ENCODE measurements around the gene SFXN2.
A peak's percentile ranks its signal among the peaks of the same experiment; 100 is the strongest.
"Not testable (repeated sequence)": the region's sequence is repeated elsewhere in the genome, so short reads cannot be mapped to it uniquely, and the experiment has no call there.

SFXN2 gene

DNA sequence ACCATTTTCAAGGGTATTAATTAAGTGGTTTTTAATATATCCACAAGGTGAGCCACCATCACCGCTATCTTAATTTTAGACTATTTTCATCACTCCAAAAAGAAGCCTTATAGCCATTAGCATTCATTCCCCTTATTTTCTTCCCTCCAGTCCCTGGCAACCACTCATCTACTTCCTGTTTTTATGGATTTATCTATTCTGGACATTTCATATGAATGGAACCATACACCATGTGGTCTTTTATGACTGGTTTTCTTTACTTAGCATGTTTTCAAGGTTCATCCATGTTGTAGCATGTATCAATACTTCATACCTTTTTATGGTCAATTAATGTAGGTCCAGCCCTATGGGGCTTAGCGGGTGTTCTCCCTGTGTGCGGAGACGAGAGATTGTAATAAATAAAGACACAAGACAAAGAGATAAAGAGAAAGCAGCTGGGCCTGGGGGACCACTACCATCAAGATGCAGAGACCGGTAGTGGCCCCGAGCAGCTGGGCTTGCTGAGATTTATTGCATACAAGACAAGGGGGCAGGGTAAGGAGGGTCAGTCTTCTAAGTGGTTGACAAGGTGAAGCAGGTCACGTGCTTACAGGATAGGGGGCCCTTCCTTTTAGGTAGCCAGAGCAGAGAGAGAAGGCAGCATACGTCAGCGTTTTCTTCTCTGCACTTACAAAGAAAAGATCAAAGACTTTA is 44.0 kb downstream of the SFXN2 start:
- no peak for DNase-seq

GRCh38 chr10:102758933-102759262 is 44.5 kb downstream of the SFXN2 start:
- DNase-seq = not testable (repeated sequence)

DNA sequence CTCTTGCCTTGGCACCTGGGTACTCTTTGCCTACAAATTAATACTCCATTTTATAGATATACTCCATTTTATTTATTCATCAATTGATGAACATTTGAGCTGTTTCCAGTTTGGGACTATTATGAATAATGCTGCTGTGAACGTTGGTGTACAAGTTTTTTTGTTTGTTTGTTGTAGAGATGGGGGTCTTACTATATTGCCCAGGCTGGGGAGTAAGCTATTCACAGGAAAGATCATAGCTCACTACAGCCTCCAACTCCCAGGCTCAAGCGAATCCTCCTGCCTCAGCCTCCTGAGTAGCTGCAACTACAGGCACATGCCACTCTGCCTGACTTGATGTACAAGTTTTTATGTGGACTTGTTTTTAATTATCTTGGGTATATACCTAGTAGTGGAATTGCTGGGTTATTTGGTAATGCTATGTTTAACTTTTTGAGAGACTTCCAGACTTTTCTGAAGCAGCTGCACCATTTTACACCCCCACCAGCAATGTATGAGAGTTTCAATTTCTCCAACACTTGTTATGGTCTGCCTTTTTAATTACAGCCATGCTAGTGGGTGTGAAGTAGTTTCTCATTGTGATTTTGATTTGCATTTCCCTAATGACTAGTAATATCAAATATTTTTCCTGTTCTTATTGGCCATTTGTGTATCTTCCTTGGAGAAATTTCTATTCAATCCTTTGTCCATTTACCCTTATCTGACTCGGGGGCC is 45.2 kb downstream of the SFXN2 start:
- DNase-seq = no peak

DNA sequence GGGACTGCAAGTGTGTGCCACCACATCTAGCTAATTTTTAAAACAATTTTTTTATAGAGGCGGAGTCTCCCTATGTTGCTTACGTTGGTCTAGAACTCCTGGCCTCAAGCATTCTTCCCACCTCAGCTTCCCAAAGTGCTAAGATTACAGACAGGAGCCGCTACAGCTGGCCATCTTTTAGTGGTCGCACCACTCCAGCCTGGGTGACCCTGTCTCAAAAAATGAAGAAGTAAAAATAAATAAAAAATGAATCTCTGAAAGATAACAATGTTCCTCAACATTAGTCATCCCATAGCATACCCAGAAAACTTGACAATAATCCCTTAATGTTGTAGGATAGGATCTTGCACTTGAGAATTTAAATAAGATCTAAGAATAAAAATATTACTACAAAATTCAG is 47.5 kb downstream of the SFXN2 start:
- no peak for DNase-seq

- DNase-seq = no peak
Measured at GRCh38 chr10:102762401-102763015, 48.1 kb downstream of the SFXN2 start.

DNA sequence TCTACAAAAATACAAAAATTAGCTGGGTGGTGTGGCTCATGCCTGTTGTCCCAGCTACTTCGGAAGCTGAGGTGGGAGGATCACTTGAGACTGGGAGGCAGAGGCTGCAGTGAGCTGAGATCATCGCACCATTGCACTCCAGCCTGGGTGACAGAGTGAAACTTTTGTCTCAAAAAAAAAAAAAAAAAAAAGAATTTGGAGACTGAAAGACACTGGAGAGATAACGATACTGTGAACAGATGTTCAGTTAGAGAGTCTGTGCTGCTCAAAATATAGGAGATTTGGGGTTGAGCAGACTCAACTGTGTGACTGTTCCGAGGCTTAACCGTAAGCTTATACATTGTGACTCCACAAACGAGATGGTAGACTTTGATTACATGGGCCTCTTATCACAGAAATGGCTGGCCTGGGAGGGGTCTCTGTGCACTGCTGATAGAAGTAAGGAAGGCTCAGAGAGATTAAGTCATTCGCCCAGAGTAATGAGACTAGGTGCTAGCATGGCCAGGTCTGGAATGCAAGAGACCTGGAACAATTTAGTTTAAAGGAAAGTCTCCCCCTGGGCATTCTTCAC is 48.7 kb downstream of the SFXN2 start:
- peak; percentile 97 for DNase-seq

DNA sequence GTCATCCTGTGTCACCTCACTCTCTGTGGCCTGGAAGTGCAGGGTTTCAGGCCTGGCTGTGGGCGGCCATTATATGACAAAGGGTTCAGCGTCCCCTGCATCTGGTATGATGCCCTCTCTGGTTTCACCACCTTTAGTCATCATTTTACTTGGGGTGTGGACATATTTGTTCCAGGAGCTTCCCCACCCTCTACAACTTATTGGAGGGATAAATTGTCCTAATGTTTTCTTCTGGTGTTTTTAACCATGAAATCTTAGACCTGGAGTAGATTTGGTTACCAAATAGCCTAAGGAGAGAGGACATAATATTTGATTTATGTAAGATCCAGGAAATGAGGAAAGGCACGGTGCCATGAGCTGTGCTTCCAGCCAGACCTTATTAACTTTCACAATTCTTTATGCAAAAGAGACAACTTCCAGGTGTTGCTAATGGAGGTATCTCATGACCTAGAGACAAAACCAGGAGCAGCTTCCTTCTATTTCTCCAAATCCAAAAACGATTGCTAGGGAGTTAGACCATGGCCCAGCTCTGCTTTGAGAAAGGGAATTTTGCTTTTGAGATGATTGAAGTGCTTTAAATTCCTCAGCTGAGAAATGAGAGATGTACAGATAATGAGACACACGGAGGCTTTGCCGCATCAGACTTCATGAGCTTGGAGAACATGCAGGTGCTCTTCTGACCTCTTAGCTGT is 50.2 kb downstream of the SFXN2 start:
- DNase-seq = no peak

GRCh38 chr10:102765336-102765735 is 50.9 kb downstream of the SFXN2 start:
- peak; percentile 78 for DNase-seq

GRCh38 chr10:102767428-102768160 is 53.2 kb downstream of the SFXN2 start:
- DNase-seq = no peak

DNA sequence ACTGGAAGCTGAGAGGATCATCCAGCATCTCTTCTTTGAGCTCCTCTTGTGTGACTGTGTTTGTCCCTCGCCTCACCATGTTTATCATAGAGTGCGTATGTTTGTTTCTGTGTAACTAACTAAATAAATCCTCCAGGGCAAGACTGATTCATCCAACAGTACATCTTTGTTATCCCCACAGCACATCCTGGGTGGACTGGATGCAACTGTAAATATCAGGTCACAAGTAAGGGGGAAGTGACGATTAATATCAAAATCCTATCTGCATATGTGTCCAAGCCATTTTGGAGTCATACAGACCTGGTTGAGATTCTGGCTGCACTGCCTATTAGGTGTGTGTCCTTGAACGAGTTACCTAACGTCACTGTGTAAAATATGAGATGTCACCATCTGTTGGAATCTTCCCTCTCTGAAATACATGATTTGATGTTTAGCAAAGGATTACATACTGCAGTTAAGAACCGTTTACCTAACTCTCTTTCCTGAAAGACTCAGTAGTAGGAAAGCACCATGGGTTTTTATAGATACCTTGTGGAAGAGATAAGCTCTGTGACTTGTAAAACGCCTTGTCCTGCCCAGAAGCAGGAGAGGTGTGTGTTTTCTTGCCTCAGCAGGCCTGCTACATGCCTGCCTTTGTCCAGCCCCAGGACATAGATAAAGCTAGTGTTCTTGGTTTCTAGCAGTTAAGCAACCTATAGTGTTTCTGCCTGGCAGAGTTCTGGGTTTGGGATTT is 55.1 kb downstream of the SFXN2 start:
- peak; percentile 75 for DNase-seq

- peak; percentile 64 for DNase-seq
Measured at GRCh38 chr10:102770108-102770482, 55.7 kb downstream of the SFXN2 start.

DNA sequence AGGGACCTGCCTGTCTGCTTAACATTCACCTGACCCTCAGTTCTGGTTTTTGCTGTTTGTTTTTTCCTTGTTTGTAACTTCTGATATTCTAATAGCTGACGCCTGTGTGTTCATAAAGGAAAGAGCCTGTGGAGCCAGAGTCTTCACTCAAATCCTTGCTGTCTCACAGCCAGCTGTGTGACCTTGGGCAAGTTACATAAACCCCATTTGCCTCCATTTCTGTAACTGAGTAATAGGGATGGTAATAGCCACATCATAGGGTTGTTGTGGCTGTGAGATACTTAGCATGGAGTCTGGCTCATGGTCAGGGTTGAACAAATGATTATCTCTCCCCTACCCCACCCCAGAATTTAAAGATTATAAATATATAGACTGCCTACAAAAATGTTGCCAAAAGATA is 56.4 kb downstream of the SFXN2 start:
- no peak for DNase-seq

DNA sequence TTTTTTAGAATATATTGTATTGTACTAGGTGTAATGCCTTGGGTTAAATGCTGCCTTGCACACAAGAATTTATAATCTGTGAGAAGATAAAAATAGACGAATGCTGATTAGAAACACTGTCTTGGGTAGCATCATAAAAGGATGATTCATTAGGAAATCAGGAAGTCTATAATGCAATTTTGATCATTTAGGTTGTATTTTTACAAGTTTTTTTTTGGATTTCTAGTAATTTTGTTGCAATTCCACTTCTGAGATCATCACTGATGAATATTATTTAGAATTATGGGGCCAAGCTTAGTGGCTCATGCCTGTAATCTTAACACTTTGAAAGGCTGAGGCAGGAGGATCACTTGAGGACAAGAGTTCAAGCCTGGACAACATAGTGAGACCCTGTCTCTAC is 58.9 kb downstream of the SFXN2 start:
- DNase-seq = no peak

DNA sequence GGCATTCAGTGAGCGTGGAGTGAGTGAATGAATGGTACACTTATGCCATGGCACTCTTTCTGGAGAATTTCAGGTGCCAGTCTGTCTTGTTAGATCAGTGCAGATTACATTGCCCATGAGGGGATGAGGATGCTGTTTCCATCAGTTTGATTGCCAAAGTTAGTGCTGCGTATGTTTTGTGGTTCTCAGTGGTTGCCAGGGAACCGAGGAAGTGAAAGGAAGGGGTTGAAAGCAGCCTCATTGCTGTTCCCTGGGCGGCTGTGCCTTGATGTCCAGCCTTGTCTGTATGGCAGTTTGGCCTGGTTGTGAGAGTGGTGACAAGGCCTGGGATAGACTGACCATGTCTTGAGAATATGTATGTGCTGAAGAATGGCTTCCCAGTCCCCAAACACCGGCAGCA is 59.5 kb downstream of the SFXN2 start:
- DNase-seq = peak; percentile 48

GRCh38 chr10:102775201-102775934 is 60.9 kb downstream of the SFXN2 start:
- no peak for DNase-seq

DNA sequence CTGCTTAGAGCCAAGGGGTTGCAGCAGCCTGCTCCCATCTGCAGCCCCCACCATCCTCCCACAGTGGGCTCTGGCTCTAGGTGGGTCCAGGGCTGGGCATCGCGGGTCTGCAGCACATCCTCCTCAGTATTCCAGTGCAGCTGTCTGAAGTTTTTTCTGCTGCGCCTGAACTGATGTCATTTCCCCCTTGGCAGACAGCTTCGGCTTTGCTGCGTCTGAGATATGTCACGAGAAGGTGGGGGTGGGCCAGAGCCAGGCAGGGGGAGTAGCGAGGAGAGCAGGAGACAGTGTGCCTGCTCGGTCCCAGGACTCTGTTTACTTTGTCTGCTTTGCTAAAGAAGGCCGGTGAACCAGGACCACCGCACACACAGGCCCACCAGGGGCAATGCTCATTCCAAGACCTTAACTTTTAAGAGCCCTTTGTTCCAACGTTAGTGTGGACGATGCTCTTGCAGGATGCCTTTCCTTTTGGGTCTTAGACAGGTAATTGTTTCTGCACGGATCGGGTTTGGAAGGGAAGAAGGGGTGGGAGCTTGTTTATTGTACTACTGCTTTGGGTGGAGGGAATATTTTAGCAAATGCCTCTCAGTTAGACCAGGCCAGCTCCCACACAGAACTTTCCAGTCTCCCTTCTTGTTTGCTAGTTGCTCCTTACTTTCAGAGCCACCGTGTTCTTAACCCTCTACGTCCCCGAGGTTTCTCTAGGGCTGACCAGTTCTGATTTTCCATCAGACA is 61.7 kb downstream of the SFXN2 start:
- DNase-seq = peak; percentile 75

- peak; percentile 95 for DNase-seq
Measured at GRCh38 chr10:102776779-102777456, 62.5 kb downstream of the SFXN2 start.

GRCh38 chr10:102777711-102778453 is 63.4 kb downstream of the SFXN2 start:
- DNase-seq = no peak

DNA sequence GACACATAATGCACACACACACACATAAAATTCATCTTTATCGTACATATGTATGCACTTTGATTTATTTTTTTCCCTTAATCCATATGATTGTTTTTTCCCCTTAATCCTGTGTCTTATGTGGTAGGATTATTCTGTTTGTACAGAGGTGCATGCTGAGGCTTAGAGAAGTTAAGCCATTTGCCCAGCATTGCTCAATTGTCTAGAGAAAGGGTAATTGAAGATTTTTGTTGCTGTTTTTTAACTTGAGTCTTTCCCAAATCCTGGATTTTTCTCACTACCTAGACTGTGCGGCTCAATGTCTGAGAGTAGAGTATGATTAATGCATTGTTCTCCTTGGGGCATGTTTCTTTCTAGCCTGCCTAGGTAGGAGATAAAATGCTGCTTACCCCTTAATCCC is 64.3 kb downstream of the SFXN2 start:
- DNase-seq = no peak
